NCI-H2196 treated with DMSO at 0.1 percent for 48 hours (cell line): ENCODE results near the gene SPANXB1.
"Not testable (repeated sequence)": the region's sequence is repeated elsewhere in the genome, so short reads cannot be mapped to it uniquely, and the experiment has no call there.

Experiments used
- DNase-seq: peaks from one replicate; lab custom pipeline; 2025; ENCODE audit not compliant: unreplicated experiment; lab: John Stamatoyannopoulos, UW

The SPANXB1 gene, protein sequence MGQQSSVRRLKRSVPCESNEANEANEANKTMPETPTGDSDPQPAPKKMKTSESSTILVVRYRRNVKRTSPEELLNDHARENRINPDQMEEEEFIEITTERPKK

DNA sequence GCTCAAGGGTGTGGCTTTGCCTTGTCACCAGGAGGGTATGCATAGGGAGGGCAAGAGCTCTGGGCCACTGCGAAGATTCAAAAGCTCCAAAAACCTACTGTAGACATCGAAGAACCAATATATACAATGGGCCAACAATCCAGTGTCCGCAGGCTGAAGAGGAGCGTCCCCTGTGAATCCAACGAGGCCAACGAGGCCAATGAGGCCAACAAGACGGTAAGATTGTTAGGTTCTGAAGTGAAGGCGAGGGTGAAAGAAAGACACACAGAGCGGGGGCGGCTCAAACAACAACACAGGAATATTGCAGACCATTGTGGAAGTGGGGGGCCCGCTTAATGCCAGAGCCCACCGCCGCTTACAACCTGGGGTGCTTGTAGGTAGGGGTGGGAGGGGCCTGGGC lies at the start of gene SPANXB1:
TSS of gene SPANXB1 (plus strand) at position 27 of the 400 bp plus-strand sequence. CDS start at position 127, 100 bp downstream.
- not testable (repeated sequence) for DNase-seq

DNA sequence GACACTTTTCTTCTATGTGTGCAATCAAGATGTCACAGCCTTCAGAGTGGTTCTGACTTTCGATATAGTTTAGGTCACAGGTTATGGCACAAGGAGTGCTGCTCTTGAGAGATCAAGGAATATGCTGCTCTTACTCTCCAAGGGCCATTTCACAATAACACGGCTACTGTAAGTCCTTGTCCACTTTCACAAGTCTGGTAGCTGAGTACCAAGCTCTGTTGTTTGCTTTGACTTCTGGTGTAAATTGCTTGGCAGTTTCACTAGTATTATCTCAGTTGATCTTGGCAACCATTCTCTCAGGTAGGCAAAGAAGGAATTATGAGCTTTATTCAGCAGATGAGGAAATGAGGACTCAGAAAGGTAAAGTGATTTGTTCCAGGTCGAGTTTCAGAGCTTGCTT lies 35.4 kb upstream of the SPANXB1 start:
- no peak for DNase-seq

DNA sequence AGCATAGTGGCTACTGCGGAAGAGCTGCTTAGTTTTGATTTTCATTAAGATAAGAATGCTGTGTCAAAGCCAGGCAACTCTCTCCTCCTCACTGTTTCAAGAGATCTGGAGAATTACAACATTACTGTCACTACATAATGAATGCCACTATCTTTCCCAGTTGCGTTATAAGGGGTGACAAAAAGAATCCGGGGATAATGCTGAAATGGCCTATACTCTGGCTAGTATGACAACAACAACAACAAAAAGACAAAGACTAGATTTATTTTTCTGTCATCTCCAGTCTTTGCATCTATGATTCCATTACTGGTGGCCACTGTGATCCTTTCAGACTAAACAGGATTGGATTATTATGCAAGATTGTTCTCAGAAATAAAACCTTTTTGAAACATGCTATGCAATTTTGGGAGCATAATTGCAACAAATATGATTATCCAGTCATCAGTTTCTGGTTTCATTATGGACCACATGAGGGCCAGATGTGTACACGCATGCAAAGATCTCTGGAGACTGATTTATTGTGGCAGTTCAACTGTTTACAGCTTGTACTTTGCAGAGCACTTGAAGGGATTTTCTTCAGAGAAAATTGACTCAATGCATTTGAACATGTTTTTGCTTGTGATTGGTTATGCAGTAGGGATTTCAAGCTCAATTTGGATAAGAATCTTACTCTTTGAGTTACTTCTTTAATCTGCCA lies 31.1 kb upstream of the SPANXB1 start:
- DNase-seq, result no peak

DNA sequence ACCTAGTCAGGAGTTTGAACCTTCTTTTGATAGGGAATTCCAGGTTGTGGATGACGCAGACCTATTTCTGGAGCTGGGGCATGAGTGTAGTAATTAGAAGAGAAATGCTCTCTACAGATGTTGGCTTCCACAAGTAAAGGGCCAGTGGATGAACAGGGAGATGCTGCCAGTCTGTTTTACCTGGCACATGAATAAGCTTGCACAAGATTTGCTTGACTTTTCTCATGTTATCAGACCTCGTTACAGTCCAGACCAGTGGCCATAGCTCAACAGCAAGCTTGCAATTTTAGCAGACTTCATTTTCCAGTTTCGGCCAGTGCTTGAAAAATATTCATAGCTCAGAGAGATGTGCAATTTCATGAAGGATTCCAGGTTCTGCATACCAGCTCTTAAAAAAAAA lies 26.9 kb upstream of the SPANXB1 start:
- no peak for DNase-seq

DNA sequence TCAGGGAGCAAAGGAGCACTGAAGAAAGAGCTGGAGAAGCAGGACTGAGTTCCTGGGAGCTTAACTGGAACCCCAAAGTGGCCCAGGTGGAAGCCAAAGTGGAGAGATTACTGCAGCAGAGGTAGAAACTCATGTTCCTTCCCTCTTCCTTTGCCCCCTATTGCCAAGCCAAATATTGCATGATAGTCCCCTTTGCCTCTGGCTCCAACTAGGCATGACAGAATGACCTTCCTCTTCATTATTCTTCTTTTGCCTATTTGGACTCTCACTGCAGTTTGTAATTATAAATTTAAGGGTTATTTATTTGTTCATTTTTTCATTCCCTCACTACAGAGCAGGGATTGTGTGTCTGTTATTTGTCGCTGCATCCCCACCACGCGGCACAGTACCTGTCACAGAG lies 22.1 kb upstream of the SPANXB1 start:
- DNase-seq, result no peak

DNA sequence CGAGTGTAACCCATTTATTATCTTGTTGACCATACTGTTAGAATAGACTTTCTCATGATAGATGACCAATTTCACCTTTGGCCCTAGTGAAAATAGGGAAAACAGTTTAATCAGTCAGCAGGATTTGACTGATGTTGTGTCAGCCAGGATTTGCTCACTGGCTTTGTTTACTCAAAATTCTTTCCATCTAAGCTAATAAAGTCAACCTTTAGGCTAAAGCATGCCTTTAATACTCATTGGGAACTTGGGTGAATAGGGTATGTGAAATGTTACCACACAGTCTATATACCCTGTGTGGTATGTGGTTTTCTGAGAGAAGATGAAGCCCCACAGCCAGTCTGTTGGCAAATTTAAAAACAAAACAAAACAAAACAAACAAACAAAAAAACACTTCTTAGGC lies 18.7 kb upstream of the SPANXB1 start:
- DNase-seq, result no peak

DNA sequence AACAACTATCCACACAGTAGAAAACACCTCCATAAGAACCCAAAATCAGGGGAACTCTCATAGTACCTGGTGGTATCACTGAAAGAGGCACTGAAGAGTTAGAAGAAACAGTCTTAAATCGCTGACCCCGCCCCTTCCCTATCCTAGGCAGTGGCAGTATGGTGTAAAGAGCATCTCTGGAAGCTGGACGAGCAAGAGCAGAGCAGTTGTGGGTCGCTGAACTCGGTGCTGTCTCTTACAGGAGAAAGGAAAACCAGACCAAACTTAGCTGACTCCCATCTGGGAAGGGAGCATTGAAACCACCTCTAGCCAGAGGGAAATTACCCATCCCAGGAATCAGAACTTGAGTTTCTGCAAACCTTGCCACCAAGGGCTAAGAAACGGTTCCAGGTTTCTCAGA lies 2.8 kb downstream of the SPANXB1 start:
- DNase-seq, result not testable (repeated sequence)

DNA sequence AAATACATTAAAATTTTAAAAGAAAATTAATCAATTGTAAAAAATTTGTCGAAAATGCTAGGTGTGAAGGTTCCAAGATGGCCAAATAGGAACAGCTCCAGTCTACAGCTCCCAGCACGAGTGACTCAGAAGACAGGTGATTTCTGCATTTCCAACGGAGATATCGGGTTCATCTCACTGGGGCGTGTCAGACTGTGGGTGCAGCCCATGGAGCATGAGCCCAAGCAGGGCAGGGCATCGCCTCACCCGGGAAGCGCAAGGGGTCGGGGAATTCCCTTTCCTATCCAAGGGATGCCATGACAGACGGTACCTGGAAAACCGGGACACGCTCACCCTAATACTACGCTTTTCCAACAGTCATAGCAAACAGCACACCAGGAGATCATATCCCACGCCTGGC lies 41.9 kb downstream of the SPANXB1 start:
- DNase-seq, result not testable (repeated sequence)

DNA sequence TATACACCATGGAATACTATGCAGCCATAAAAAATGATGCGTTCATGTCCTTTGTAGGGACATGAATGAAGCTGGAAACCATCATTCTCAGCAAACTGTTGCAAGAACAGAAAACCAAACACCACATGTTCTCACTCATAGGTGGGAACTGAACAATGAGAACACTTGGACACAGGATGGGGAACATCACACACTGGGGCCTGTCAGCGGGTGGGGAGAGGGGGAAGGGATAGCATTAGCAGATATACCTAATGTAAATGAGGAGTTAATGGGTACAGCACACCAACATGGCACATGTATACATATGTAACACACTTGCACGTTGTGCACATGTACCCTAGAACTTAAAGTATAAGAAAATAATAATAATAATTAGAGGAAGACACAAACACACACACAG lies 47.5 kb downstream of the SPANXB1 start:
- not testable (repeated sequence) for DNase-seq

DNA sequence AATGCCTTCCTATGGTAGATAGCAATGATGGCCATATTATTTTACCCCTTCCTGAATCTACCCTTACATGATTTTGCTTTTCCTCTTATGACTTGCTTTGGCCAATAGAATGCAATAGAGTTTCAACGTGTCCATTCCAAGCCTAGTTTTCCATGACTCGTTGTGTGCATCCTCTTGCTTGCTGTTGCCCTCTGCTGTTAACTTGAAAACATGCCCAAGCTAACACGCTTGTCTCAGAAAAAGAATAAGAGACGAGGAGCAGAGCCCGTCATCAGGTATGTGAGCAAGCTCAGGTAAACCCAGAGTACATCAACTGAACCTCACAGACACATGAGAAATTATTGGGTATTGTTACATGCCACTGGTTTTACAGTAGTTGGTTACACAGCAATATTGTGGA lies 49.7 kb downstream of the SPANXB1 start:
- not testable (repeated sequence) for DNase-seq
